SU-DHL-6 (cell line): ENCODE results near the gene NFRKB.

Experiments used
- CTCF ChIP-seq: fragments of 200-600 bp; sonication (generic); IDR thresholded peaks from one replicate; pipeline ENCODE4 v1.5.1; 2017; ENCODE audit warnings: antibody characterized with exemption, mild to moderate bottlenecking, low read length, moderate library complexity; ENCODE audit not compliant: insufficient read depth, poor library complexity, severe bottlenecking
- EZH2phosphoT487 ChIP-seq: fragments of 200-600 bp; sonication (generic), shearing (Covaris generic); conservative IDR thresholded peaks from 2 replicates; pipeline ENCODE4 v1.6.1; 2018; ENCODE audit warnings: mild to moderate bottlenecking, antibody characterized with exemption, low read length, moderate library complexity, mixed read lengths

GRCh38 chr11:129854232-129854805 lies 41.1 kb downstream of the NFRKB start:
- no peak for TF ChIP-seq CTCF
- TF ChIP-seq EZH2phosphoT487: no peak
